Panc1 (cell line): ENCODE measurements around the gene OXCT1. TPM values are rescaled to one million over a fixed set of nuclear protein-coding genes. Genes with fewer than 3 reads are reported as not detected.

ENCODE experiments used
- ATAC-seq: fragments of 200-7000 bp; cut with Tn5 transposase; 2 replicates; pipeline ENCODE4 v1.9.1; 2020; ENCODE audit warnings: mild to moderate bottlenecking, moderate library complexity
- BruUV-seq: library from RNA; stranded (reverse); fragments of 400-500 nt; replicated peaks from 2 replicates; lab custom pipeline; 2021; lab: Mats Ljungman, UMichigan
- CTCF ChIA-PET: fragments of 300-600 bp; sonication (Branson Sonifier 250); formaldehyde crosslinking; loops from one replicate; lab custom pipeline; 2022; ENCODE audit warnings: antibody characterized with exemption; lab: Charles Lee
- POLR2A ChIA-PET: fragments of 300-600 bp; sonication (Branson Sonifier 250); formaldehyde crosslinking; loops from one replicate; lab custom pipeline; 2022; ENCODE audit warnings: antibody characterized with exemption; lab: Charles Lee
- DNase-seq: peaks from one replicate; pipeline ENCODE4 v3.0.0-alpha.2; 2010; ENCODE audit warnings: low read depth, low spot score
- H3K27ac ChIP-seq: 2 replicates; pipeline ENCODE4 v1.5.1; 2011; ENCODE audit warnings: mild to moderate bottlenecking, low read length, inconsistent platforms
- H3K27me3 ChIP-seq: fragments of 200-500 bp; sonication (Bioruptor generic); 2 replicates; pipeline ENCODE4 v1.6.0; 2014; ENCODE audit warnings: low read length, inconsistent platforms; ENCODE audit not compliant: control insufficient read depth, insufficient read depth
- H3K36me3 ChIP-seq: fragments of 200-500 bp; sonication (Bioruptor generic); 2 replicates; pipeline ENCODE4 v1.5.1; 2014; ENCODE audit warnings: inconsistent platforms, mild to moderate bottlenecking, low read length, moderate library complexity; ENCODE audit not compliant: control insufficient read depth, insufficient read depth
- H3K4me1 ChIP-seq: 2 replicates; pipeline ENCODE4 v1.5.1; 2011; ENCODE audit warnings: inconsistent platforms, mild to moderate bottlenecking, low read length, moderate library complexity; ENCODE audit not compliant: control insufficient read depth, insufficient read depth
- H3K4me3 ChIP-seq, 2 experiments: 2 replicates each; pipeline ENCODE4 v1.5.1; 2011 to 2012; ENCODE audit warnings: low read depth in 2 of 2, low read length in 2 of 2, mild to moderate bottlenecking in 2 of 2, inconsistent platforms in 1 of 2, moderate library complexity in 1 of 2
- H3K9me3 ChIP-seq: fragments of 200-500 bp; sonication (Bioruptor generic); 2 replicates; pipeline ENCODE4 v1.5.1; 2014; ENCODE audit warnings: low read depth, mild to moderate bottlenecking, inconsistent platforms, low read length, moderate library complexity; ENCODE audit not compliant: control insufficient read depth, insufficient read depth
- POLR2AphosphoS5 ChIP-seq: IDR thresholded peaks from 2 replicates; pipeline ENCODE4 v1.6.1; 2012; ENCODE audit warnings: mild to moderate bottlenecking, low read depth, low read length, moderate library complexity
- SIN3A ChIP-seq: IDR thresholded peaks from 2 replicates; pipeline ENCODE4 v1.6.1; 2012; ENCODE audit warnings: low read depth, mild to moderate bottlenecking, low read length, moderate library complexity, borderline replicate concordance; ENCODE audit not compliant: insufficient read depth
- TCF7L2 ChIP-seq: IDR thresholded peaks from 2 replicates; pipeline ENCODE4 v1.6.1; 2011; ENCODE audit warnings: mild to moderate bottlenecking, low read depth, low read length, inconsistent platforms
- in situ Hi-C: cut with HindIII; loops from 2 replicates; pipeline ENCODE4 v1.10.0; 2016; ENCODE audit warnings: low sequenced_read_pairs, low pct_unique_long_range_greater_than_20kb
- intact Hi-C: fragments of 100-400 bp; cut with micrococcal nuclease; formaldehyde crosslinking; loops from one replicate; pipeline ENCODE4 v1.10.0; 2022; ENCODE audit not compliant: unreplicated experiment
- total RNA-seq: library from RNA; stranded (reverse); gene quantifications from one replicate; pipeline ENCODE4 v1.2.1, GENCODE V29; 2021; ENCODE audit not compliant: unreplicated experiment
- TF ChIP-seq, protein P1 (sequence below), 2 experiments: IDR thresholded peaks; 2 replicates each; pipeline ENCODE4 v1.6.1; 2011 to 2012; ENCODE audit warnings: low read depth in 2 of 2, control low read depth in 1 of 2, low read length in 1 of 2, mild to moderate bottlenecking in 1 of 2, moderate library complexity in 1 of 2; ENCODE audit not compliant: insufficient read depth in 1 of 2
- TF ChIP-seq, protein P2 (sequence below): fragments of 450-650 bp; IDR thresholded peaks from 2 replicates; pipeline ENCODE4 v1.5.1; 2017; ENCODE audit warnings: mild to moderate bottlenecking

Gene OXCT1
- total RNA-seq, 1 experiment from 2014 or later, result 10.5 TPM

DNA sequence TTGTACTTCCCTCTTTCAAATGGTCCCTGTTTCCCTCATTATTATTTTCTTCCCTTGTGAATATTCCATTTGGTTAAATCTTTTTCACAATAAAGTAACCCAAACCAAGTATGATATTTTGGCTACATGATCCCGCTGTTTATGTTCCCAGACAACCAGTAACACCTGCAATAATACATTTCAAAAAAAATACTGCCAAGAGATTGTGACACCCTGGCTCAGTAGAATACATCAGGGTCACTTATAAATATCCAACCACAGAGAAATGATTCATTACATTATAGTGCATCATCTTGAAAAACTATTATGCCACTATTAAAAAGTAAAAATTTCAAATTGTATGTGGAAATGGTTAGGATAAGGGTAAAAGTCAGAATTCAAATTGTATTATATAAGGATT, 7.2 kb upstream of the OXCT1 start:
- TF ChIP-seq SIN3A (no peak), POLR2AphosphoS5 (no peak), TCF7L2 (no peak)
- TF ChIP-seq, protein P1, sequence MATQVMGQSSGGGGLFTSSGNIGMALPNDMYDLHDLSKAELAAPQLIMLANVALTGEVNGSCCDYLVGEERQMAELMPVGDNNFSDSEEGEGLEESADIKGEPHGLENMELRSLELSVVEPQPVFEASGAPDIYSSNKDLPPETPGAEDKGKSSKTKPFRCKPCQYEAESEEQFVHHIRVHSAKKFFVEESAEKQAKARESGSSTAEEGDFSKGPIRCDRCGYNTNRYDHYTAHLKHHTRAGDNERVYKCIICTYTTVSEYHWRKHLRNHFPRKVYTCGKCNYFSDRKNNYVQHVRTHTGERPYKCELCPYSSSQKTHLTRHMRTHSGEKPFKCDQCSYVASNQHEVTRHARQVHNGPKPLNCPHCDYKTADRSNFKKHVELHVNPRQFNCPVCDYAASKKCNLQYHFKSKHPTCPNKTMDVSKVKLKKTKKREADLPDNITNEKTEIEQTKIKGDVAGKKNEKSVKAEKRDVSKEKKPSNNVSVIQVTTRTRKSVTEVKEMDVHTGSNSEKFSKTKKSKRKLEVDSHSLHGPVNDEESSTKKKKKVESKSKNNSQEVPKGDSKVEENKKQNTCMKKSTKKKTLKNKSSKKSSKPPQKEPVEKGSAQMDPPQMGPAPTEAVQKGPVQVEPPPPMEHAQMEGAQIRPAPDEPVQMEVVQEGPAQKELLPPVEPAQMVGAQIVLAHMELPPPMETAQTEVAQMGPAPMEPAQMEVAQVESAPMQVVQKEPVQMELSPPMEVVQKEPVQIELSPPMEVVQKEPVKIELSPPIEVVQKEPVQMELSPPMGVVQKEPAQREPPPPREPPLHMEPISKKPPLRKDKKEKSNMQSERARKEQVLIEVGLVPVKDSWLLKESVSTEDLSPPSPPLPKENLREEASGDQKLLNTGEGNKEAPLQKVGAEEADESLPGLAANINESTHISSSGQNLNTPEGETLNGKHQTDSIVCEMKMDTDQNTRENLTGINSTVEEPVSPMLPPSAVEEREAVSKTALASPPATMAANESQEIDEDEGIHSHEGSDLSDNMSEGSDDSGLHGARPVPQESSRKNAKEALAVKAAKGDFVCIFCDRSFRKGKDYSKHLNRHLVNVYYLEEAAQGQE (IDR thresholded peaks at IDR 0.05; ENCODE audit: insufficient read depth in 1 of 2, low read depth in 2 of 2, low read length in 1 of 2), result no peak
- TF ChIP-seq, protein P2, sequence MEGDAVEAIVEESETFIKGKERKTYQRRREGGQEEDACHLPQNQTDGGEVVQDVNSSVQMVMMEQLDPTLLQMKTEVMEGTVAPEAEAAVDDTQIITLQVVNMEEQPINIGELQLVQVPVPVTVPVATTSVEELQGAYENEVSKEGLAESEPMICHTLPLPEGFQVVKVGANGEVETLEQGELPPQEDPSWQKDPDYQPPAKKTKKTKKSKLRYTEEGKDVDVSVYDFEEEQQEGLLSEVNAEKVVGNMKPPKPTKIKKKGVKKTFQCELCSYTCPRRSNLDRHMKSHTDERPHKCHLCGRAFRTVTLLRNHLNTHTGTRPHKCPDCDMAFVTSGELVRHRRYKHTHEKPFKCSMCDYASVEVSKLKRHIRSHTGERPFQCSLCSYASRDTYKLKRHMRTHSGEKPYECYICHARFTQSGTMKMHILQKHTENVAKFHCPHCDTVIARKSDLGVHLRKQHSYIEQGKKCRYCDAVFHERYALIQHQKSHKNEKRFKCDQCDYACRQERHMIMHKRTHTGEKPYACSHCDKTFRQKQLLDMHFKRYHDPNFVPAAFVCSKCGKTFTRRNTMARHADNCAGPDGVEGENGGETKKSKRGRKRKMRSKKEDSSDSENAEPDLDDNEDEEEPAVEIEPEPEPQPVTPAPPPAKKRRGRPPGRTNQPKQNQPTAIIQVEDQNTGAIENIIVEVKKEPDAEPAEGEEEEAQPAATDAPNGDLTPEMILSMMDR, result no peak
- intact Hi-C loops, result no loop called here
- CTCF ChIA-PET, result no interaction called here
- ATAC-seq (no peak), DNase-seq (no peak)
- no peaks in the 10 kb centered on the region for H3K9me3 ChIP-seq
- no peaks in the 10 kb centered on the region for H3K4me1 ChIP-seq
- H3K36me3 ChIP-seq, result peaks cover 2% of the 10 kb centered on the region; the same call in 1 of the 2 replicates
- peaks cover 10% of the 10 kb centered on the region for H3K27me3 ChIP-seq
- in situ Hi-C loops, result no loop called here
- H3K27ac ChIP-seq, result no peak overlapping the region
- POLR2A ChIA-PET, result no interaction called here
- H3K4me3 ChIP-seq, result no peak overlapping the region
- BruUV-seq, result no TSS peak

DNA sequence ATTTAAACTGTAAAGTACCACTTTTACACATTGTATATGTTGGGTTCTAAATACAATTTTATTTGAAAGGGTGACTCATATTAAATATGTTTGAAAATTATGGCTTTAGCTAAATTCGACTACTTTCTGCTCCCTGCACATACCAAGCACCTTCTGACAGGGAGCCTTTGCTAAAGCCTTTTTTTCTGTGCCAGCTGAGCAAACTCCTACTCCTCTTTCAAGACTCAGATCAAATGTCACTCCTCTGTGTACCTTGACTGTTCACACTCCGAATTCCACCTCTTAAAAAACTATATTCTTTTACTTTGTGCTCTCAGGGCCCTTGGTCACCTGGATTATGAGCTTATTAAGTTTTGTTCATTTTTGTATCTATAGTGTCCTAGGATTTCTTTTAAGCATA, 6.5 kb upstream of the OXCT1 start:
- ChIA-PET POLR2A (no interaction called here), CTCF (no interaction called here)
- Histone ChIP-seq H3K9me3 (no peaks in the 10 kb centered on the region), H3K36me3 (peaks cover 2% of the 10 kb centered on the region; the same call in 1 of the 2 replicates), H3K4me1 (no peaks in the 10 kb centered on the region), H3K4me3 (no peak overlapping the region), H3K27ac (no peak overlapping the region), H3K27me3 (peaks cover 13% of the 10 kb centered on the region)
- in situ Hi-C loops, result no loop called here
- BruUV-seq, result no TSS peak
- TF ChIP-seq SIN3A, result no peak
- TF ChIP-seq, protein P2, result no peak
- TF ChIP-seq TCF7L2, result no peak
- TF ChIP-seq, protein P1 (IDR thresholded peaks at IDR 0.05; ENCODE audit: insufficient read depth in 1 of 2, low read depth in 2 of 2, low read length in 1 of 2), result no peak
- no peak for TF ChIP-seq POLR2AphosphoS5
- DNase-seq, result no peak
- intact Hi-C loops, result no loop called here
- ATAC-seq, result no peak
